HL-60 (cell line): Measurements from ENCODE around the gene ATP5PO.

ENCODE experiments used
- DNase-seq, 2 experiments: peaks; one replicate each; pipeline ENCODE4 v3.0.0-alpha.2; 2010 to 2020; ENCODE audit warnings: low read depth in 1 of 2, low spot score in 1 of 2
- H3K27ac ChIP-seq: fragments of 250-450 bp; sonication (Bioruptor Pico); replicated peaks from 2 replicates; pipeline ENCODE4 v1.5.1; 2020; ENCODE audit warnings: mild to moderate bottlenecking, moderate library complexity
- H3K27me3 ChIP-seq: fragments of 250-450 bp; sonication (Bioruptor Pico); 2 replicates; pipeline ENCODE4 v1.5.1; 2021; ENCODE audit warnings: mild to moderate bottlenecking, moderate library complexity; ENCODE audit not compliant: insufficient read depth, poor library complexity, severe bottlenecking
- H3K4me3 ChIP-seq: replicated peaks from 2 replicates; pipeline ENCODE4 v1.5.1; 2011; ENCODE audit warnings: mild to moderate bottlenecking, control low read depth, low read length; ENCODE audit not compliant: insufficient read depth
- CTCF ChIP-seq: IDR thresholded peaks from one replicate; pipeline ENCODE4 v1.5.1; 2011; ENCODE audit warnings: low read length, control low read depth, inconsistent platforms; ENCODE audit not compliant: insufficient read depth
- GABPA ChIP-seq: IDR thresholded peaks from 2 replicates; pipeline ENCODE4 v1.6.1; 2012; ENCODE audit warnings: low read depth
- POLR2AphosphoS5 ChIP-seq: IDR thresholded peaks from 2 replicates; pipeline ENCODE4 v1.6.1; 2012; ENCODE audit warnings: low read depth
- REST ChIP-seq: IDR thresholded peaks from 2 replicates; pipeline ENCODE4 v1.6.1; 2012; ENCODE audit warnings: low read depth; ENCODE audit not compliant: insufficient replicate concordance
- SPI1 ChIP-seq: IDR thresholded peaks from 2 replicates; pipeline ENCODE4 v1.6.1; 2012; ENCODE audit warnings: low read depth, mild to moderate bottlenecking, borderline replicate concordance

ATP5PO gene

GRCh38 chr21:33942426-33942825 is 26.8 kb upstream of the ATP5PO start:
- H3K27ac ChIP-seq, result no peak overlapping the region

GRCh38 chr21:33940881-33941245 is 25.3 kb upstream of the ATP5PO start:
- H3K27me3 ChIP-seq, result no peaks in the 10 kb centered on the region
- TF ChIP-seq GABPA, result no peak
- TF ChIP-seq POLR2AphosphoS5, result no peak
- no peak for TF ChIP-seq CTCF
- TF ChIP-seq REST, result no peak
- no peak for TF ChIP-seq SPI1
- no peak overlapping the region for H3K4me3 ChIP-seq
- DNase-seq, result no peak
- no peak overlapping the region for H3K27ac ChIP-seq

More at GRCh38 chr21:33942426-33942825, 26.8 kb upstream of the ATP5PO start:
- DNase-seq, result no peak
- H3K27me3 ChIP-seq, result no peaks in the 10 kb centered on the region
- no peak overlapping the region for H3K4me3 ChIP-seq
- TF ChIP-seq GABPA (no peak), POLR2AphosphoS5 (no peak), REST (no peak), SPI1 (no peak), CTCF (no peak)

GRCh38 chr21:33940164-33940880 is 24.7 kb upstream of the ATP5PO start:
- peak in 1 of 2 experiments; percentile 49 for DNase-seq
- H3K27ac ChIP-seq, result no peak overlapping the region
- no peak overlapping the region for H3K4me3 ChIP-seq
- TF ChIP-seq POLR2AphosphoS5, result no peak
- no peak for TF ChIP-seq GABPA
- TF ChIP-seq CTCF, result no peak
- peak; percentile 88 for TF ChIP-seq SPI1
- TF ChIP-seq REST, result no peak
- no peaks in the 10 kb centered on the region for H3K27me3 ChIP-seq
